CD14-positive monocyte (primary cell): Measurements from ENCODE around the gene SLC23A1. TPM values are rescaled to one million over a fixed set of nuclear protein-coding genes. Genes with fewer than 3 reads are reported as not detected.

Experiments used
- DNase-seq, 3 donors: peaks; one replicate each; pipeline ENCODE4 v3.0.0-alpha.2; 2011 to 2022
- H2AFZ ChIP-seq: 2 replicates; pipeline ENCODE4 v1.6.0; 2012; ENCODE audit warnings: mild to moderate bottlenecking, low read depth, low read length, inconsistent platforms; ENCODE audit not compliant: insufficient read depth, poor library complexity, severe bottlenecking
- H3K27ac ChIP-seq, 2 donors: 1 replicate in 1 of 2; 2 replicates in 1 of 2; pipeline ENCODE4 v1.5.1; 2012 to 2013; ENCODE audit warnings: low read length in 2 of 2, control low read depth in 1 of 2, inconsistent platforms in 1 of 2, low read depth in 1 of 2, mild to moderate bottlenecking in 1 of 2
- H3K27me3 ChIP-seq, 2 donors: one replicate each; pipeline versions ENCODE4 v1.6.0 to v1.6.1; 2011 to 2013; ENCODE audit warnings: low read length in 2 of 2; ENCODE audit not compliant: control insufficient read depth in 2 of 2, insufficient read depth in 2 of 2
- H3K36me3 ChIP-seq, 2 donors: replicated peaks in 1 of 2; 1 replicate in 1 of 2; 2 replicates in 1 of 2; pipeline versions ENCODE4 v1.5.1 to v1.6.1; 2012 to 2013; ENCODE audit warnings: low read length in 2 of 2, control low read depth in 1 of 2, inconsistent platforms in 1 of 2, mild to moderate bottlenecking in 1 of 2; ENCODE audit not compliant: insufficient read depth in 2 of 2, control insufficient read depth in 1 of 2
- H3K4me1 ChIP-seq, 2 donors: 1 replicate in 1 of 2; 2 replicates in 1 of 2; pipeline versions ENCODE4 v1.5.1 to v1.6.1; 2012 to 2013; ENCODE audit warnings: low read length in 2 of 2, control low read depth in 1 of 2, inconsistent platforms in 1 of 2, mild to moderate bottlenecking in 1 of 2, moderate library complexity in 1 of 2; ENCODE audit not compliant: insufficient read depth in 2 of 2, control insufficient read depth in 1 of 2
- H3K4me2 ChIP-seq: replicated peaks from 2 replicates; pipeline ENCODE3; 2012; ENCODE audit warnings: low read length, moderate library complexity, mild to moderate bottlenecking; ENCODE audit not compliant: poor library complexity, severe bottlenecking; ENCODE audit errors: extremely low read depth
- H3K4me3 ChIP-seq, 3 experiments: fragments of 200-600 bp in 1 of 3; sonication (generic) in 1 of 3; replicated peaks in 1 of 3; 1 replicate in 2 of 3; 2 replicates in 1 of 3; pipeline ENCODE4 v1.5.1; 2011 to 2013; ENCODE audit warnings: low read length in 3 of 3, mild to moderate bottlenecking in 3 of 3, control low read depth in 2 of 3, low read depth in 2 of 3, inconsistent platforms in 1 of 3, moderate library complexity in 1 of 3
- H3K79me2 ChIP-seq: 2 replicates; pipeline ENCODE4 v1.6.0; 2012; ENCODE audit warnings: mild to moderate bottlenecking, control low read depth, inconsistent platforms, low read length, moderate library complexity; ENCODE audit not compliant: insufficient read depth
- H3K9ac ChIP-seq: 2 replicates; pipeline ENCODE4 v1.6.0; 2017; ENCODE audit warnings: low read length, mild to moderate bottlenecking; ENCODE audit not compliant: insufficient read depth, poor library complexity, severe bottlenecking
- H3K9me3 ChIP-seq, 2 donors: replicated peaks in 1 of 2; 1 replicate in 1 of 2; 2 replicates in 1 of 2; pipeline versions ENCODE4 v1.5.1 to v1.6.1; 2012 to 2013; ENCODE audit warnings: low read length in 2 of 2, control low read depth in 1 of 2; ENCODE audit not compliant: control insufficient read depth in 1 of 2, insufficient read depth in 1 of 2
- H4K20me1 ChIP-seq: 2 replicates; pipeline ENCODE4 v1.6.0; 2012; ENCODE audit warnings: mild to moderate bottlenecking, low read length, control low read depth, moderate library complexity; ENCODE audit not compliant: insufficient read depth
- H3K27ac Mint-ChIP-seq, 7 donors: one replicate each; pipeline ENCODE4 v1.8.0; 2020; ENCODE audit warnings: mild to moderate bottlenecking in 7 of 7, mixed read lengths in 7 of 7, moderate library complexity in 6 of 7, inconsistent platforms in 2 of 7
- H3K27me3 Mint-ChIP-seq, 3 donors: one replicate each; pipeline ENCODE4 v1.8.0; 2021 to 2022; ENCODE audit warnings: low read depth in 3 of 3, mild to moderate bottlenecking in 3 of 3, mixed read lengths in 3 of 3, moderate library complexity in 3 of 3, inconsistent platforms in 1 of 3
- H3K36me3 Mint-ChIP-seq, 2 donors: one replicate each; pipeline ENCODE4 v1.8.0; 2020; ENCODE audit warnings: mixed read lengths in 2 of 2, inconsistent platforms in 1 of 2, mild to moderate bottlenecking in 1 of 2
- H3K4me1 Mint-ChIP-seq: one replicate; pipeline ENCODE4 v1.8.0; 2020; ENCODE audit warnings: mild to moderate bottlenecking, mixed read lengths
- H3K4me3 Mint-ChIP-seq, 2 donors: one replicate each; pipeline ENCODE4 v1.8.0; 2020; ENCODE audit warnings: mild to moderate bottlenecking in 2 of 2, mixed read lengths in 2 of 2, moderate library complexity in 1 of 2
- H3K9me3 Mint-ChIP-seq, 7 donors: one replicate each; pipeline ENCODE4 v1.8.0; 2020 to 2022; ENCODE audit warnings: mixed read lengths in 7 of 7, mild to moderate bottlenecking in 6 of 7, moderate library complexity in 6 of 7, inconsistent platforms in 2 of 7
- CTCF ChIP-seq: fragments of 200-600 bp; IDR thresholded peaks from one replicate; pipeline ENCODE4 v1.8.0; 2022; ENCODE audit warnings: antibody characterized with exemption, mild to moderate bottlenecking
- WGBS: methylation state at CpG from one replicate; pipeline ENCODE4 v1.1.5; 2013; ENCODE audit warnings: missing lambda C conversion rate; ENCODE audit not compliant: insufficient coverage; 5-methylcytosine and 5-hydroxymethylcytosine counted together
- intact Hi-C, 2 donors: fragments of 100-400 bp; cut with micrococcal nuclease; formaldehyde crosslinking; loops; one replicate each; pipeline versions ENCODE4 v1.15.0 to v1.15.1; 2023
- polyA minus RNA-seq: library from RNA; depleted of rRNA, polyadenylated mRNA; stranded (reverse); fragments of >200 nt; gene quantifications from 2 replicates; pipeline ENCODE4 v1.2.3, GENCODE V29; 2012
- polyA plus RNA-seq, 3 donors: library from polyadenylated mRNA; depleted of rRNA in 1 of 3; unstranded in 2 of 3; stranded (reverse) in 1 of 3; fragments of 300-500 nt in 2 of 3; fragments of >200 nt in 1 of 3; fragmentation: Illumina TruSeq in 2 of 3; gene quantifications; 1 replicate in 2 of 3; 2 replicates in 1 of 3; pipeline ENCODE4 v1.2.3, GENCODE V29; 2012 to 2021
- total RNA-seq, 12 experiments: library from RNA in 1 of 12; stranded (reverse) in 1 of 12; fragments of 120-200 nt in 1 of 12; gene quantifications; one replicate each; pipeline ENCODE4 v1.2.4 and lab custom pipeline; 2013 to 2026; ENCODE audit warnings: mixed read lengths in 6 of 12, inconsistent platforms in 1 of 12

Gene SLC23A1
- not detected for total RNA-seq (2013)
- polyA plus RNA-seq = not detected
- polyA minus RNA-seq = not detected in 2 replicates
- 0 to 1.1 (median 0.03) reads per million in 11 experiments for total RNA-seq (lab: John Stamatoyannopoulos, UW)

GRCh38 chr5:139383275-139383992 lies at the start of gene SLC23A1:
Gene SLC23A1 (minus strand): TSS chr5:139383297. CDS start chr5:139383253, 44 bp downstream.
- Histone ChIP-seq H4K20me1 (no peaks in the 10 kb centered on the region), H3K4me1 (peaks cover 19 to 28% of the 10 kb centered on the region in 2 donors), H2AFZ (no peak within 1 kb of the TSS), H3K4me3 (no peak within 1 kb of the TSS), H3K27me3 (no peaks in the 10 kb centered on the region), H3K9ac (no peak within 1 kb of the TSS), H3K4me2 (no peak within 1 kb of the TSS), H3K27ac (no peak within 1 kb of the TSS), H3K79me2 (no peaks in the 10 kb centered on the region), H3K9me3 (no peaks in the 10 kb centered on the region), H3K36me3 (no peaks in the 10 kb centered on the region)
- Mint-ChIP-seq H3K36me3 (no peaks in the 10 kb centered on the region), H3K9me3 (no peaks in the 10 kb centered on the region), H3K4me3 (no peak within 1 kb of the TSS), H3K4me1 (peaks cover 27% of the 10 kb centered on the region), H3K27me3 (peaks cover 0 to 8% (median 7%) of the 10 kb centered on the region in 3 donors), H3K27ac (peak within 1 kb of the TSS in 1 of 7 donors; percentile 27)
- intact Hi-C loops = no loop called here
- 66% methylated on average over 4 of the region's 10 CpGs for WGBS
- DNase-seq = no peak
- no peak for TF ChIP-seq CTCF

- Histone ChIP-seq H3K27me3 (no peaks in the 10 kb centered on the region), H3K4me2 (no peak overlapping the region)
Measured at GRCh38 chr5:139431706-139432105, 48.6 kb upstream of the SLC23A1 start.

More at GRCh38 chr5:139431706-139432105, 48.6 kb upstream of the SLC23A1 start:
- Mint-ChIP-seq H3K4me1 (no peaks in the 10 kb centered on the region), H3K36me3 (peaks cover 0 to 4% of the 10 kb centered on the region in 2 donors), H3K4me3 (no peak overlapping the region), H3K9me3 (no peaks in the 10 kb centered on the region), H3K27me3 (no peaks in the 10 kb centered on the region), H3K27ac (no peak overlapping the region)
- no peak for DNase-seq
- Histone ChIP-seq H2AFZ (no peak overlapping the region), H3K79me2 (no peaks in the 10 kb centered on the region), H3K27ac (no peak overlapping the region), H3K4me3 (no peak overlapping the region), H3K36me3 (no peaks in the 10 kb centered on the region), H4K20me1 (no peaks in the 10 kb centered on the region), H3K4me1 (no peaks in the 10 kb centered on the region), H3K9me3 (no peaks in the 10 kb centered on the region), H3K9ac (no peak overlapping the region)
- WGBS = no CpG with 5 or more reads among the region's 1 CpG
- TF ChIP-seq CTCF = no peak
- intact Hi-C loops = no loop called here
